GM12878 (cell line): ENCODE results near the gene TAAR9. TPM values are rescaled to one million over a fixed set of nuclear protein-coding genes. Genes with fewer than 3 reads are reported as not detected.

Experiments used
- ATAC-seq: fragments of 200-7000 bp; cut with Tn5 transposase; 3 replicates; pipeline ENCODE4 v1.9.1; 2020; ENCODE audit warnings: mild to moderate bottlenecking, moderate library complexity
- BruUV-seq: library from RNA; stranded (reverse); fragments of 400-500 nt; replicated peaks from 2 replicates; lab custom pipeline; 2021; lab: Mats Ljungman, UMichigan
- CTCF ChIA-PET: fragments of 300-600 bp; sonication (Branson Sonifier 250); formaldehyde crosslinking; extraction: SDS; loops from one replicate; lab custom pipeline; 2021; ENCODE audit warnings: inconsistent platforms; lab: Yijun Ruan, JAX
- POLR2A ChIA-PET: fragments of 350-600 bp; formaldehyde crosslinking; extraction: SDS; loops from one replicate; lab custom pipeline; 2021; ENCODE audit warnings: inconsistent platforms; lab: Charles Lee
- RAD21 ChIA-PET: fragments of 300-600 bp; sonication (Branson Sonifier 250); formaldehyde crosslinking; loops from one replicate; lab custom pipeline; 2023; ENCODE audit warnings: antibody characterized with exemption; ENCODE audit not compliant: unreplicated experiment; lab: Charles Lee
- SMC1A ChIA-PET: fragments of 300-600 bp; sonication (Branson Sonifier 250); formaldehyde crosslinking; loops from one replicate; lab custom pipeline; 2023; ENCODE audit not compliant: unreplicated experiment, uncharacterized antibody; lab: Charles Lee
- DNase-seq: peaks from one replicate; pipeline ENCODE4 v3.0.0-alpha.2; 2011; ENCODE audit warnings: low read depth, low spot score
- FAIRE-seq: peaks from 3 replicates; lab custom pipeline; 2011; peaks lifted over from hg19 to GRCh38; lab: Jason Lieb, UNC
- H2AFZ ChIP-seq: 2 replicates; pipeline ENCODE4 v1.6.0; 2011; ENCODE audit warnings: low read depth, low read length, control low read depth; ENCODE audit not compliant: control insufficient read depth
- H3K27ac ChIP-seq: 2 replicates; pipeline ENCODE4 v1.5.1; 2011; ENCODE audit warnings: control low read depth; ENCODE audit not compliant: control insufficient read depth, insufficient read depth
- H3K27me3 ChIP-seq, 2 experiments: replicated peaks in 1 of 2; 2 replicates each; pipeline versions ENCODE4 v1.6.0 to v1.6.1; 2011; ENCODE audit warnings: low read length in 1 of 2; ENCODE audit not compliant: control insufficient read depth in 2 of 2, insufficient read depth in 2 of 2
- H3K36me3 ChIP-seq, 2 experiments: 2 replicates each; pipeline ENCODE4 v1.5.1; 2011; ENCODE audit warnings: low read length in 1 of 2; ENCODE audit not compliant: control insufficient read depth in 2 of 2, insufficient read depth in 2 of 2
- H3K4me1 ChIP-seq: 2 replicates; pipeline ENCODE4 v1.6.1; 2011; ENCODE audit warnings: mild to moderate bottlenecking, low read length, moderate library complexity, mixed read lengths; ENCODE audit not compliant: control insufficient read depth, insufficient read depth
- H3K4me2 ChIP-seq: 2 replicates; pipeline ENCODE4 v1.6.0; 2011; ENCODE audit warnings: control low read depth; ENCODE audit not compliant: control insufficient read depth, insufficient read depth
- H3K4me3 ChIP-seq: fragments of 200-600 bp; sonication (generic); 2 replicates; pipeline ENCODE4 v1.5.1; 2016
- H3K79me2 ChIP-seq: 2 replicates; pipeline ENCODE4 v1.6.0; 2011; ENCODE audit warnings: low read length; ENCODE audit not compliant: control insufficient read depth, insufficient read depth
- H3K9ac ChIP-seq: 2 replicates; pipeline ENCODE4 v1.8.0; 2011; ENCODE audit warnings: low read length, control low read depth, mixed read lengths; ENCODE audit not compliant: control insufficient read depth, insufficient read depth
- H3K9me3 ChIP-seq: replicated peaks from 3 replicates; pipeline ENCODE4 v1.5.1; 2011; ENCODE audit warnings: mild to moderate bottlenecking, low read length; ENCODE audit not compliant: control insufficient read depth, insufficient read depth
- H4K20me1 ChIP-seq: 2 replicates; pipeline ENCODE4 v1.6.0; 2011; ENCODE audit not compliant: control insufficient read depth, insufficient read depth
- CBFB ChIP-seq: IDR thresholded peaks from 2 replicates; pipeline ENCODE4 v1.6.1; 2016; ENCODE audit warnings: antibody characterized with exemption, low read depth
- EGR1 ChIP-seq, 2 experiments: IDR thresholded peaks; 1 replicate in 1 of 2; 2 replicates in 1 of 2; pipeline ENCODE4 v1.6.1; 2011 to 2012; ENCODE audit warnings: low read depth in 2 of 2, low read length in 2 of 2, borderline replicate concordance in 1 of 2, mild to moderate bottlenecking in 1 of 2, moderate library complexity in 1 of 2
- LARP7 ChIP-seq: fragments of 450-650 bp; IDR thresholded peaks from 2 replicates; pipeline ENCODE4 v1.6.1; 2017; ENCODE audit warnings: mild to moderate bottlenecking
- MEF2A ChIP-seq: IDR thresholded peaks from 2 replicates; pipeline ENCODE4 v1.6.1; 2011; ENCODE audit warnings: low read depth, mild to moderate bottlenecking, low read length, moderate library complexity; ENCODE audit not compliant: insufficient read depth
- MTA2 ChIP-seq: fragments of 450-650 bp; IDR thresholded peaks from 2 replicates; pipeline ENCODE4 v1.6.1; 2016; ENCODE audit warnings: low read depth, mild to moderate bottlenecking, moderate library complexity
- RUNX3 ChIP-seq: IDR thresholded peaks from 2 replicates; pipeline ENCODE4 v1.6.1; 2012; ENCODE audit warnings: low read length, inconsistent platforms
- WRNIP1 ChIP-seq: IDR thresholded peaks from 2 replicates; pipeline ENCODE4 v1.6.1; 2011; ENCODE audit warnings: low read depth, low read length, improper control_type of control experiment, borderline replicate concordance
- ZNF24 ChIP-seq: fragments of 450-650 bp; IDR thresholded peaks from 2 replicates; pipeline ENCODE4 v1.6.1; 2017; ENCODE audit warnings: antibody characterized with exemption, mild to moderate bottlenecking
- ZNF384 ChIP-seq: IDR thresholded peaks from 2 replicates; pipeline ENCODE4 v1.6.1; 2012; ENCODE audit warnings: low read depth, mild to moderate bottlenecking, low read length, improper control_type of control experiment, borderline replicate concordance
- ZSCAN29 ChIP-seq: fragments of 450-650 bp; IDR thresholded peaks from 2 replicates; pipeline ENCODE4 v1.6.1; 2017; ENCODE audit warnings: mild to moderate bottlenecking, moderate library complexity
- WGBS: methylation state at CpG from one replicate; pipeline ENCODE4 v1.1.6; 2016; ENCODE audit warnings: low lambda C conversion rate; ENCODE audit not compliant: insufficient replicate concordance, insufficient coverage; ENCODE audit errors: missing lambda C conversion rate; 5-methylcytosine and 5-hydroxymethylcytosine counted together
- in situ Hi-C: fragments of 300-500 bp; cut with MboI; formaldehyde crosslinking; loops from 9 replicates; pipeline ENCODE4 v1.14.3; 2018; ENCODE audit warnings: mixed read lengths
- intact Hi-C: fragments of 100-400 bp; cut with micrococcal nuclease; formaldehyde crosslinking; loops from one replicate; pipeline ENCODE4 v1.14.2; 2022; ENCODE audit not compliant: unreplicated experiment
- polyA plus RNA-seq, 11 experiments: library from polyadenylated mRNA; depleted of rRNA in 4 of 11; unstranded in 6 of 11; stranded (reverse) in 5 of 11; fragments of >200 nt; fragmentation: Nextera tagmentation in 4 of 11; fragmentation: Illumina TruSeq in 1 of 11; extraction: Ambion mirVana in 4 of 11; extraction: Trizol in 1 of 11; gene quantifications; 1 replicate in 1 of 11; 2 replicates in 10 of 11; pipeline versions ENCODE4 v1.2.1 to v1.2.3, GENCODE V29; 2011 to 2016; ENCODE audit warnings: inconsistent platforms in 2 of 11, missing spikeins in 2 of 11, low read depth in 1 of 11
- total RNA-seq, 4 experiments: library from RNA; depleted of rRNA in 3 of 4; stranded (reverse); fragments of >200 nt in 3 of 4; fragmentation: Illumina TruSeq in 1 of 4; extraction: Trizol in 1 of 4; gene quantifications; 2 replicates each; pipeline versions ENCODE4 v1.2.1 to v1.2.3, GENCODE V29; 2013 to 2021

Gene TAAR9
- total and polyA plus RNA-seq, 10 of the 15 experiments (the other 5 are each of a cell fraction or from before 2014, with no cell fraction given): not detected

DNA sequence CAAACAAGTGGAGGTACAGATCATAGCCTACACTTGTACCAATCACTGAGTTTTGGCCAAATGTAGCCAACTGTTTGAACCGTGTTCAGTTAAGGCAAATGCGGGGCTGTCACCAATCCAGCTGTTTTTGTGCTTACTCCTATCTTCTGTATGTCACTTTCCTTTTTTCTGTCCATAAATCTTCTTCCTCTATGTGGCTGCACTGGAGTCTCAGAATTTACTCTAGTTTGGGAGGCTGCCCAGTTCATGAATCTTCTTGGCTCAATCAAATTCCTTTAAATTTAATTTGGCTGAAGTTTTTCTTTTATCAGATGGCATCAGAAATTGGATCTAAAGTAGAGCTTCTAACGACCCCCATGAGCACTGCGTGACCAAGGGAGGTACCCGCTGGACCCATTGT is 13.4 kb upstream of the TAAR9 start:
- in situ Hi-C loops: loop anchor here (10.0 kb wide), 1 partner anchor 270 kb away; the partner anchor contains the start of gene SLC18B1
- 80% methylated on average over 5 of the region's 5 CpGs for WGBS
- Histone ChIP-seq H3K4me2 (no peak overlapping the region), H3K36me3 (no peaks in the 10 kb centered on the region), H3K27me3 (no peaks in the 10 kb centered on the region; a peak in 1 of 4 replicates), H3K9me3 (no peaks in the 10 kb centered on the region), H2AFZ (no peak overlapping the region), H4K20me1 (no peaks in the 10 kb centered on the region), H3K79me2 (no peaks in the 10 kb centered on the region), H3K27ac (no peak overlapping the region), H3K4me1 (no peaks in the 10 kb centered on the region), H3K4me3 (no peak overlapping the region), H3K9ac (no peak overlapping the region)
- ChIA-PET CTCF (interaction anchor here (0.9 to 1.9 kb wide), 3 partner anchors 11 to 245 kb away, joined by 3 to 6 read pairs (median 5); no protein-coding TSS in a partner anchor), RAD21 (interaction anchor here (1.4 kb wide), 1 partner anchor 145 kb away, joined by 3 read pairs; no protein-coding TSS in a partner anchor), SMC1A (interaction anchor here (1.0 to 2.0 kb wide), 4 partner anchors 12 to 274 kb away, joined by 3 to 6 read pairs (median 5); partner anchors contain the start of genes SLC18B1 and STX7), POLR2A (interaction anchor here (0.6 to 1.1 kb wide), 2 partner anchors 216 to 229 kb away, joined by 8 read pairs; no protein-coding TSS in a partner anchor)
- DNase-seq (no peak), ATAC-seq (no peak), FAIRE-seq (no peak)
- BruUV-seq: no TSS peak
- intact Hi-C loops: loop anchor here (5.0 kb wide), 1 partner anchor 123 kb away; no protein-coding TSS in a partner anchor
- TF ChIP-seq EGR1 (IDR thresholded peaks at IDR 0.05; ENCODE audit: borderline replicate concordance in 1 of 2, low read depth in 2 of 2, low read length in 2 of 2) (no peak), MEF2A (no peak), ZNF24 (no peak), ZNF384 (no peak), RUNX3 (no peak), CBFB (no peak), MTA2 (no peak), ZSCAN29 (no peak), WRNIP1 (no peak), LARP7 (no peak)
